SW 1271 (cell line): ENCODE results near the gene EVA1B.
A peak's percentile ranks its signal among the peaks of the same experiment; 100 is the strongest.

Experiments
- DNase-seq, 2 experiments: peaks; one replicate each; lab custom pipeline; 2025; lab: John Stamatoyannopoulos, UW

Gene EVA1B

GRCh38 chr1:36320291-36320761, 3.1 kb downstream of the EVA1B start:
- DNase-seq = no peak

GRCh38 chr1:36309397-36309796, 14.0 kb downstream of the EVA1B start:
- DNase-seq = no peak

DNA sequence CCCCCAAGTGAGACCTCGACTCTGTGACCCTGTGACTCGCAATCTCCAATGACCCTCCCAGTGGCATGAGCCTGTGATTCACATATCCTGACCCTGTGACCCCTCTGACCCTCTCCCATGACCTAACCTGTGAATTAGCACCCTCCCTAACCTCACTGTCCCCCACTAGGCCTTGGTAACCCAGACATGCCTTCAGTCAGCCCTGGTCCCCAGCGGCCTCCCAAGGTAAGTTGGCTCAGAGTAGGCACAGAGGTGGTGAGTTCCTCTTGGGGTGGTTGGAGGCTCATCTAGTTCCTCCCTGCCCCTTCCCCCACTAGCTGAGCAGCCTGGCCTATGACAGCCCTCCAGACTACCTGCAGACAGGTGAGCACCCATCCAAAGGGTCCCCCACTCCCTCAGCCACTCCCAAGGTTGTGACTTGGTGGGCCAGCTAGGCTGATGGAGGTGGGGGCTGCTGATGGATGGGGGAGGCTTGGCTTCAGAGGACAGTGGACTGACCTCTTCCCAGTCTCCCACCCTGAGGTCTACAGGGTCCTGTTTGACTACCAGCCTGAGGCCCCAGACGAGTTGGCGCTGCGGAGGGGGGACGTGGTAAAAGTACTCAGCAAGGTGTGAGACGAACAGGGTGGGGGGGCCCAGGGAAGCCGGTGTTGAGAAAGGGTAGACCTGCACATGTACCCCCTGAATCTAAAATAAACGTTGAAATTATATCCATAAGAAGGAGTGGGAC, 15.7 kb downstream of the EVA1B start:
- DNase-seq = no peak

DNA sequence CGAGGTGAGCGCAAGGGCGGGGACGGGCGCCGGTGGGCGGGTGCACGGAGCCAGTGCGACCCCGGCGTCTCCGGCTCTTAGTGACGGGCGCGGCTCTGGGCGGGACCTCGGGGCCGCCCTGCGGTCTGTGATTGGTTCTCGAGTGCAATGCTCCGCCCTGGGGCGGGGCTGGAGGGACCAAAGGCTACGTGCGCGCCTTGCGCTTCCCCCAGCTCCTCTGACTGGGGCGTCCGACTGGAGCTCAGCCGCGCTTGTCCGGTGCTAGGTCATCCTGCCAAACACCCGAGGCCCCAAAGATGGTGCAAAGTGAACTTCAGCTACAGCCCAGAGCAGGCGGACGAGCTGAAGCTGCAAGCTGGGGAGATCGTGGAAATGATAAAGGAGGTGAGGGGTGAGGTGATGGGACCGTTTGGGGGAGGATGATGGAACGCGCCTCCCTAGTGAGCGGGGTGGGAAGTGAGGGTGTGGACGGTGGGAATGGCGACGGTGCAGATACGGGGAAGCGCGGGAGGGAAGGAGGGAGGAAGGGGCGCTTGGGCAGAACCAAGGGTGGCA, 16.5 kb downstream of the EVA1B start:
- DNase-seq = peak in 1 of 2 experiments; percentile 59

DNA sequence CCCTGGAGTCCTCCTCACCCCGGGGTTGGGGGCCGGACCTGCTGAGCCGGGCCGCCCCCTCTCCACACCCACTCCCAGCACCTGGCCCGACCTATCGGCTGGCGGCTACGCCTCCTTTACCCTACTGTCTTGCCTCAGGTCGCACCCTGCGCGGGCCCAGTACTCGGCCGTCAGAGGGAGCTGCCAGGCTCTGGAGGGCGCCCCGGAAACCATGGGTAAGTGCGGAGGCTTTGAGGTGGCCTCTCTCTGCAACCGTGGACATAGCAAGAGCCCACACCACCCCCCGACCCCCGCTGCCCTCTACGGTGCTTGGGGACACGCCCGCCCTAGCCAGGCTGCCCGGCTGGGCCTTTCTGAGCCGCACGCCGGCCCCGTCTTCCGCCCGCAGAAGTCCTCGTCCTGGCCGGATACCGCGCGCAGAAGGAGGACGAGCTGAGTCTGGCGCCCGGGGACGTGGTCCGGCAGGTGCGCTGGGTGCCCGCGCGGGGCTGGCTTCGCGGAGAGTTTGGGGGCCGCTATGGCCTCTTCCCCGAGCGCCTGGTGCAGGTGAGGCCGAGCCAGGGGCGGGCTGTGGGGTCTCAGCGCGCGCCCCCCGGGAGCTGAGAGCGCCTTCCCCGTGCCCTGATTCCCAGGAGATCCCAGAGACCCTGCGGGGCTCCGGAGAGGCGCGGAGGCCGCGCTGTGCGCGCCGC, 17.1 kb downstream of the EVA1B start, which contains the start of gene SH3D21:
Gene SH3D21 (plus strand): TSS at position 159 of the 692 bp plus-strand sequence. CDS start 53 bp downstream, at position 212.
- DNase-seq = no peak

- DNase-seq = no peak
Measured at GRCh38 chr1:36305915-36306209, 17.6 kb downstream of the EVA1B start.

DNA sequence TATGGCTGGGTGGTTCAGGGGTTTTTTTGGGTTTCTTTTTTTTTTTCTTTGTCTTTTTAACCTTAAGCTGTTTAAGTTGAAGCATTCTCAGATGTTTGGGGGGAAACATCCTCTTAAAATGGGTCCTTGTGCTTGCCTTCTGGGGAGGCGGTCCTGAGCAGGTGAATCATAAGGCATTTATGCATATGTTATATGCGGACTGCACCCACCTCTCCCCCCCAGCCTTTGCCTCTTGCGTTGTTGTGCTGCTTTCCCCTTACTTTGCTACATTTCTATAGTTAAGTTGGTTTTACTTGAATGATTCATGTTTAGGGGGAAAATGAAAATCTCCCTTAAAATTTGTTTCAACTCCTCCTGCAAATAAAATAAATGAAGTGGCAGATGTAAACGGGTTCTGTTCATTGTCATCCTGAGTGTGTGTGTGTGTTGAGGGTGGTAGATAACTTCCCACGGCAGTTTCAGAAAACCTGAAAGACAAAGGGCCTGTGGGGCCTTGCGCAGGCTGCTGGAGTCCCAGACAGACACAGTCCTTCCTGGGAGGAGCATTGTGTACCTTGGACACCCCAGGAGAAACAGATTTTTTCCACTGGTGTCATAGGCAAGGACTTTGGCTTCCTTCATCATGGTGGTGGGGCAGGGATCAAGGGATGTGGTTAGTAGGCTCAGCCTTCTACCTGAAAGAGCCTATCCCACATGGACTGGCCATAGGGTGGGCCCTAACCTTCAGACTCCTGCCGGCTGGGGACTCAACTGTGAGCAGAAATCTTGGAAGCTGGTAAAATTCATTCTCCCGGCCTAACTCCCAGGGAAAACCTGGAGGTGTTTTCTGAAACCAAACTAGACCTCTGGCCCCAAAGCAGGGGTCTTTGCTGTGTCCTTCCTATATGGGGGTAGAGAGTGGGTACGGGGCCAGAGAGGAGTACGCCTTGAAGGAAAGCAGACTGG, 18.2 kb downstream of the EVA1B start:
- DNase-seq = no peak

DNA sequence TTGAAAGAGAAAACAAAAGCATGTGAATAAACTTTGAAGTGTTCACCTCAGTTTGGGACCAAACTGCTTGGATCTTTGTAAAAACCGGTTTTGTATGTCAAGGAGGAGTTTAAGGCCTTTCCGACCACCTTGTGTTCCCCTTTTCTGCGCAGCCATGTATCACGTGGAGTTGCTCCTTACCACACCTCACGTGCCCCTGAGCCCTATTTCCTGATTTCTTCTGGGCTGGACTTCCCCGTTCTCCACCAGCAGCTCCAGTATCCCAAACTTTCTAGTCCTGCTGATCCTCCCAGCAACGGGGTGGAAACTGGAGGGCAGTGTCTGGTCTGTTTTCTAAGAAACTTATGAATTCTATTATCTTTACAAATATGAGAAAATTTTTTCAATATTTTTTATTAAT, 18.9 kb downstream of the EVA1B start:
- no peak for DNase-seq

- no peak for DNase-seq
Measured at GRCh38 chr1:36303650-36304360, 19.6 kb downstream of the EVA1B start.

GRCh38 chr1:36303244-36303643, 20.2 kb downstream of the EVA1B start:
- no peak for DNase-seq

DNA sequence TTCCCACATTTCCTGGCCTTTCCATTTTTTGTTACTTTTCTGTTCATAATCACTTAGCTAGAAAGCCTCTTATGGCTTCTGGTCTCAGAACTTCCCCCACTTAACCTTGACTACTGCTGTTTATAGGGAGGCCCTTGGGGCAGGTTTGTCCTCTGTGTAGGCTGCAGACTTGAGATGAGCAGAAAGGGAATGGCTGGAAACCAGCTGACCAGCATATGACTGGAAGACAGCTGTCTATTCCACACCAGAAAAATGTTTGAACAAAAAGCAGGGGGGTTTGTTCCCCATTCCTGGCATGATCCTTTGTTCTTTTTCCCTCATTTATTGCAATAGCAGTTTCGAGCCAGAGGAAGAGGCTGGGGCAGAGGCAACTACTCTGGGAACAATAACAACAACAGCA, 22.2 kb downstream of the EVA1B start:
- DNase-seq = no peak

DNA sequence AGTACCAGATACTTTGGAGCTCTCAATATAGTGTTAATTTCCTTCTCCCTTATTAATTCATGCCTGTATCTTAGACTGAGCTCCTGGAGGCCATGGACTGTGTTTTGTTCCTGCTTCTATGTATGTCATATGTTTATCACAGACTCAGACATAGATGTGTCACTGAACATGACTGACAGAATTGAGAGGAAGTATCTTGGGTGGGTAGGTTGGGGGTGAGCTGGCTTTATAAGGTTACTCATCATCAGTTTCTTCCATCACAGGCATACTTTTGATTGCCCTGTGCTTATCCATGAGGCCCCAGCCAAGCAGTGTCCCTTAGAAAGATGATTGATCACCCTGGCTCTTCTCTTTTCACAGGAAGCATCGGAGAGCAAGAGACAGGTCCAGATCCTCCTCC, 22.9 kb downstream of the EVA1B start:
- no peak for DNase-seq

GRCh38 chr1:36298640-36299039, 24.8 kb downstream of the EVA1B start:
- DNase-seq = no peak

DNA sequence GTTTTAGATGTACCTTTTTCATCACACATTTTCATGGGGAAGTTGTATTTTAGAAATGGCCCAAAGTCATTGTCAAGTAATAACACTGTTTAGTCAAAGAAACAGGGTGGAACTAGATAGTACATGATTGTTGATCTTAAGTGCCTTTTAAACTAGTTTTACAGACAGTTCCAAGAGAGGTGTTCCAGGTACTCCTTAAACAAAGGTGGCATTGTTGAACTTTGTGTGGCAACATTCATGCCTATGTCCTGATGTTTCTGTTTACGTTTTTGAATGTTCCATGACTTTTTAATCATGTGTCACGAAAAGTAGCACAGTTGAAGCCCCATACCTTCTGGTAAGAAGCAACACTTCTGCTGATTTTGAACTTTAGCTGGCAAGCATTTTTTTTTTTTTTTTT, 26.4 kb downstream of the EVA1B start:
- no peak for DNase-seq

DNA sequence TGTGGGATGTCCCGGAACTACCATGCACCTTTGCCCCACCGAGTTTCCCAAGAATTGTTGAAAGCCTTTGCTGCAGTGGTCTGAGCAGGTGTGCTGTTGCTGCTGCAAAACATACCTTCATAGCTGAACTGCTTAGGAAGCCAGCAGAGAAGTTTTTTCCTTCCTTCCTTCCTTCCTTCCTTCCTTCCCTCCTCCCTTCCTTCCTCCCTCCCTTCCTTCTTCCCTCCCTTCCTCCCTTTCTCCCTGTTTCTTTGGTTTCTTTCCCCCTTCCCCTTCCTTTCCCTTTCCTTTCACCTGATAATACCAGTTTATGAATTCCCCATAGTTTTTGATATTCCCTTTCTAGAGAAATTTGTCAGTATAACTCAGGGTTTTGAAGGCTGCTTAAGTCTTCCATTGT, 28.1 kb downstream of the EVA1B start:
- no peak for DNase-seq

DNA sequence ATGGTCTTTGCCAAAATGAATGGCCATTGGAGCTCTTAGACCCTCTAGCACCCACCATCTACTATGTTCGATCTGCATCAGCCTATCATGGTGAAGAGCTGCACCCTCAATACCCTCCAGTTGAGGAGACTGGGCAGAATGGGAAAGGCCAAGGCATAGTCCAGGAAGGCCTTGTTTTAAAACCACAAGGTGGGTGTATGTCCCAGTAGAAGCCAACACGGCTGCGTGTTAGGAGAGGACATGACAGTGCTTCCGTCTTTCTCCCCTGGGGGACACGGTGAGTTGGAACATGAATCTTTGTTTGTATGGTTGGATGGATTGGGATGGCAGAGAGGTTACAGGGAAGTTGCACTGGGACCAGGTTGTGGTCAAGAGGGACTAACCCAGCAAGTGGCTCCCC, 35.9 kb downstream of the EVA1B start:
- DNase-seq = no peak

- no peak for DNase-seq
Measured at GRCh38 chr1:36286802-36287201, 36.6 kb downstream of the EVA1B start.

- peak; percentile 13 to 68 for DNase-seq
Measured at GRCh38 chr1:36285443-36286101, 37.9 kb downstream of the EVA1B start.

- DNase-seq = no peak
Measured at GRCh38 chr1:36284517-36284916, 38.9 kb downstream of the EVA1B start.

- DNase-seq = no peak
Measured at GRCh38 chr1:36284061-36284460, 39.4 kb downstream of the EVA1B start.

DNA sequence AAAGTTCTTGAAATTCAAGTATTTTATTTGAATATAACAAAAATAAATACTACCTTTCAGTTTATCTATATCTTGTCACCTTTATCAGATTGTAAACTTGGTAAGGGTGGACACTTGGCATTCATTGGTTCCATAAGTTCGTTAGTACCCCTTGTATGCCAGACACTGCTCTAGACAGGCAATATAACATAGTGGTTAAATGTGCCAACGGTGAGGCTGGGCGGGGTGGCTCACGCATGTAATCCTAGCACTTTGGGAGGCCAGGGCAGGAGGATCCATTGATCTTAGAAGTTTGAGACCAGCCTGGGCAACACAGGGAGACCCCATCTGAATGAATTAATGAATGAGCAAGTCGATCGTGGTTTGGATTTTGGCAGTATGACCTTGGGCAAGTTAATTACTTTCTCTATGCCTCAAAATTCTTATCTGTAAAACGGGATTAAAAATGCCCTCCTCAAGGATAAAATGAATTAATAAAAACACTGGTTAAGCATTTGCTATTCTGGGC, 43.6 kb downstream of the EVA1B start:
- DNase-seq = no peak
